ENCODE results near the gene ROPN1.
"Not testable (repeated sequence)": the region's sequence is repeated elsewhere in the genome, so short reads cannot be mapped to it uniquely, and the experiment has no call there.

The ROPN1 gene

DNA sequence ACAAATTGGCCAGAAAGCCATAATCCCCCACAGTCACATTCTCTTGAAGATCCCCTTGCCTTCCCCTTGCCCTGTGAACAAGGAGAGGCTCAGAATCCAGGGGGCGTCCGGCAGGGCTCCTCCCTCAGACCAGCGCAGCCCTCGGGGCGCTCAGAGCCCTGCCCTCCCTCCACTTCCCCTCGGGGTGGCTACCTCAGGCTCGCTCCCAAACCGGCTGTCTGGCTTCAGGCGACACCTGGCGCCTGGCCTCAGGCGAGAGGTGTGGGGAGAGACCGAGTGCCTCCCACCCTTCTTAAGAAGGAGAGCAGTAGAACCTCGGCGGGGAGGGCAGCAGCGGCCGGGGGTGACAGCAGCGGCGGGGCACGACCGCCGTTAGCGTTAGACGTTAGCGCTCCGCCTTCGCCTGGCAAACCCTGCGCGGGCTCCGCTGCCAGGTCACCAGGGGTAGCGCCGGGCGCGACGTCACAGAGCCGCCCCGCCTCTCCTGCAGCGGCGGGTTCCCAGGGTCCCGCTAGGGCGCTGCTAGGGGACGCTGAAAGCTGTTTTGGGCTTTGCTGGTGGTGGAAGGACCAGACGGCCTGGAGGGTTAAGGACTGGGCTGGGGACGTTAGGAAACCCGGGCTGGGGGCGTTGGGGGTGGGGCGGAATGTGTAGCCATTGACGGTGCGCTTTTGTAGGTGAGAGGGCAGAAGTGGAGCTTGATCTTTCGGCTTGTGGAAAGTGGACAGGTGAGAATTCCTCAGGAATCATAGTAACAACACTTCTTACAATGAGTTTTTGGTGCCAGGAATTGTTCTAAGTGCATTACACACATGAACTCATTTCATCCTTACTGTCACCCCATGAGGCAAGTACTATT, at the start of gene ROPN1:
Gene ROPN1 (minus strand): TSS at position 395 of the 859 bp plus-strand sequence. CDS start 11,643 bp downstream, outside the sequence.
- in situ Hi-C loops (cut with MboI; ENCODE audit: low sequenced_read_pairs, unreplicated experiment); DNase-seq (ENCODE audit: low spot score): not testable (repeated sequence)

DNA sequence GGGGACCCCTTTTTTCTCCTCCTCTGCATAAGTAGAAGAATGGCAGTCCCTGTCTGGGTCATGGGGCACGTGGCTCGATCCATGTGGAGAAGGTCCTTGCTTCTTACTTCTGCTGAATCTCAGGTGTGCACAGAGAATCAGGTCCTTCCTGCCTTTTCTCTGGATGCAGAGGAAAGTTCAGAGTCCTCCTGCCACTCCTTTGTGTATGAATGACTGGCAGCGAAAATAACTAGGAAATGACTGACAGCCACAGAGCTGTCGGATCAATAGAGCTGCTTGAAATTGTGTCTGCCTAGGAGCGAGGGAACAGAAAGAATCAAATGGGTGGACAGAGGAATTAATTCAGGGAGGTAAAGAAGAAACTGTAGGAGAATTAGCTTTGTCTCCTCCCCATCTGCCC, 49.6 kb upstream of the ROPN1 start:
- in situ Hi-C loops (cut with MboI; ENCODE audit: low sequenced_read_pairs, unreplicated experiment), result no loop called here
- TF ChIP-seq, protein P1, sequence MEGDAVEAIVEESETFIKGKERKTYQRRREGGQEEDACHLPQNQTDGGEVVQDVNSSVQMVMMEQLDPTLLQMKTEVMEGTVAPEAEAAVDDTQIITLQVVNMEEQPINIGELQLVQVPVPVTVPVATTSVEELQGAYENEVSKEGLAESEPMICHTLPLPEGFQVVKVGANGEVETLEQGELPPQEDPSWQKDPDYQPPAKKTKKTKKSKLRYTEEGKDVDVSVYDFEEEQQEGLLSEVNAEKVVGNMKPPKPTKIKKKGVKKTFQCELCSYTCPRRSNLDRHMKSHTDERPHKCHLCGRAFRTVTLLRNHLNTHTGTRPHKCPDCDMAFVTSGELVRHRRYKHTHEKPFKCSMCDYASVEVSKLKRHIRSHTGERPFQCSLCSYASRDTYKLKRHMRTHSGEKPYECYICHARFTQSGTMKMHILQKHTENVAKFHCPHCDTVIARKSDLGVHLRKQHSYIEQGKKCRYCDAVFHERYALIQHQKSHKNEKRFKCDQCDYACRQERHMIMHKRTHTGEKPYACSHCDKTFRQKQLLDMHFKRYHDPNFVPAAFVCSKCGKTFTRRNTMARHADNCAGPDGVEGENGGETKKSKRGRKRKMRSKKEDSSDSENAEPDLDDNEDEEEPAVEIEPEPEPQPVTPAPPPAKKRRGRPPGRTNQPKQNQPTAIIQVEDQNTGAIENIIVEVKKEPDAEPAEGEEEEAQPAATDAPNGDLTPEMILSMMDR (IDR thresholded peaks at IDR 0.05; ENCODE audit: borderline replicate concordance, control extremely low read depth, extremely low read depth, insufficient read depth, missing control alignments), result no peak
- DNase-seq (ENCODE audit: low spot score), result no peak

DNA sequence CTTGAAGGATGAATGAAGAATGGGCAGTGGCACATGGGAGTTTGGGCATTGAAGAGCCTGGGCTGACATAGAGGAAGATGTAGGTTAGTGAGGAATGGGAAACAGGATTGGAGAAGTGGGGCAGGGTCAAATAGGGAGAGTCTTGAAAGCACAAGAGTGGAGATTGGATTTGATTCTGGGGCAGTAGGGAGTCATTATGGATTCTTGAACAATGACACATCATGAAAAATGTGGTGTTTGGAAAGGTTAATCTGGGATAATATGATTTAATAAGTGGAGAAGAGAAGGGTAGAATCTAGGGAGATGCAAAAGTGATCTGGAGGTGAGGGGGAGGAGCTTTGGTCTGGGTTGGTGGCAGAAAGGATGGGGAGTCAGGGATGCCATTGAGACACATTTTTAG, 45.4 kb upstream of the ROPN1 start:
- no peak for DNase-seq (ENCODE audit: low spot score)
- in situ Hi-C loops (cut with MboI; ENCODE audit: low sequenced_read_pairs, unreplicated experiment), result no loop called here
- TF ChIP-seq, protein P1 (IDR thresholded peaks at IDR 0.05; ENCODE audit: borderline replicate concordance, control extremely low read depth, extremely low read depth, insufficient read depth, missing control alignments), result no peak

DNA sequence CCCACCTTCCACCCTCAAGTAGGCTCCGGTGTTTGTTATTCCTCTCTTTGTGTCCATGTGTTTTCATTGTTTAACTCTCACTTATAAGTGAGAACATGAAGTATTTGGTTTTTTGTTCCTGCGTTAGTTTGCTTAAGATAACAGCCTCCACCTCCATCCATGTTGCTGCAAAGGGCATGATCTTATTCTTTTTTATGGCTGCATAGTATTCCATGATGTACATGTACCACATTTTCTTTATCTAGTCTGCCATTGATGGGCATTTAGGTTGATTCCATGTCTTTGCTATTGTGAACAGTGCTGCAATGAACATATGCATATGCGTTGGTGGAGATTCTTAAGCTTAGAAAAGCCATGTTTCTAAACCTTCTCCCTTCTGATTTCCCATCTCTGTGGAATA, 44.3 kb upstream of the ROPN1 start:
- in situ Hi-C loops (cut with MboI; ENCODE audit: low sequenced_read_pairs, unreplicated experiment); DNase-seq (ENCODE audit: low spot score): not testable (repeated sequence)

DNA sequence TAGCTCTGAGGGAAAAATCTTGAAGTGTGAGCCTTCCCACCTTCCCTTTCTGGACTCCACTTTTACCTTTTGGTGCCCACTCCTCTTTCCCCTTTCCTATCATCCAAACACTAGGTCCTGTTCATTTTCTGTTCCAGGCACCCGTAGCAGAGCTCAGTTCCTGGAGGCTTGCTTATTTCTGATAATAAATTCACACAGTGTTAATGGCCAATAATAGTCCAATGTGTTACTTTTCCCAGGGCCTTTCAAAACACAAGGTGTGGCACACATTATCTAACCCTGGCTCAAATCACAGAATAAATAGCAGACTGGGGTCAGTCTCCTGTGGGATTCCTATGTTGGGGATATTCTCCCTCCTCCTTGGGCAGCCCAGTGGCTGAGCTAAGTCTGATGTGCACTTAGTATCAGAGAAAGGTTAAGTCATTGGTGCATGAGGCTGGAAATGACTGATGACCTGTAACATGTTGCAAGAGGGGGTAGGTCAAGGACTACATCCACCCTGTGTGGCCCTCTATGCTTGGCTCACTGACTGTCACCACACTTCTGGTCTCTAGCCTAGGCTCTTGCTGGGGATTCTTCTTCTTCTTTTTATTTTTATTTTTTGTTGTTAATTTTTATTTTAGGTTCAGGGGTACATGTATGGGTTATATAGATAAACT, 43.7 kb upstream of the ROPN1 start:
- TF ChIP-seq, protein P1 (IDR thresholded peaks at IDR 0.05; ENCODE audit: borderline replicate concordance, control extremely low read depth, extremely low read depth, insufficient read depth, missing control alignments), result no peak
- in situ Hi-C loops (cut with MboI; ENCODE audit: low sequenced_read_pairs, unreplicated experiment), result no loop called here
- no peak for DNase-seq (ENCODE audit: low spot score)

DNA sequence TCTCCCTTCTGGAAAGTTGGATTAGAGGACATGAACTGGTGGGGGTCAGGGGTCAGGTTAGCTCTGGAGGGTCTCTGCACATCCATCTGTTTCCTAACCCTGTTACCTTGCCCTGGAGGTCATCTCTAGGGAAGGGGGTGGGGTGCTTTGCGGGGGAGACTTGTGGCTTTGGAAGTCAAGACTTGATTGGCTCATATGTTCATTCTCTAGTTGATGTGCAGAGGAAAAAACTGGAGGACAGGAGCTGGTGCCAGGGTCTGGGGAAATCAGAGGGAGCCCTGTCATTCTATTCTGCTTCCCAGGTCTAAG, 42.9 kb upstream of the ROPN1 start:
- no peak for DNase-seq (ENCODE audit: low spot score)
- TF ChIP-seq, protein P1 (IDR thresholded peaks at IDR 0.05; ENCODE audit: borderline replicate concordance, control extremely low read depth, extremely low read depth, insufficient read depth, missing control alignments), result no peak
- in situ Hi-C loops (cut with MboI; ENCODE audit: low sequenced_read_pairs, unreplicated experiment), result no loop called here

DNA sequence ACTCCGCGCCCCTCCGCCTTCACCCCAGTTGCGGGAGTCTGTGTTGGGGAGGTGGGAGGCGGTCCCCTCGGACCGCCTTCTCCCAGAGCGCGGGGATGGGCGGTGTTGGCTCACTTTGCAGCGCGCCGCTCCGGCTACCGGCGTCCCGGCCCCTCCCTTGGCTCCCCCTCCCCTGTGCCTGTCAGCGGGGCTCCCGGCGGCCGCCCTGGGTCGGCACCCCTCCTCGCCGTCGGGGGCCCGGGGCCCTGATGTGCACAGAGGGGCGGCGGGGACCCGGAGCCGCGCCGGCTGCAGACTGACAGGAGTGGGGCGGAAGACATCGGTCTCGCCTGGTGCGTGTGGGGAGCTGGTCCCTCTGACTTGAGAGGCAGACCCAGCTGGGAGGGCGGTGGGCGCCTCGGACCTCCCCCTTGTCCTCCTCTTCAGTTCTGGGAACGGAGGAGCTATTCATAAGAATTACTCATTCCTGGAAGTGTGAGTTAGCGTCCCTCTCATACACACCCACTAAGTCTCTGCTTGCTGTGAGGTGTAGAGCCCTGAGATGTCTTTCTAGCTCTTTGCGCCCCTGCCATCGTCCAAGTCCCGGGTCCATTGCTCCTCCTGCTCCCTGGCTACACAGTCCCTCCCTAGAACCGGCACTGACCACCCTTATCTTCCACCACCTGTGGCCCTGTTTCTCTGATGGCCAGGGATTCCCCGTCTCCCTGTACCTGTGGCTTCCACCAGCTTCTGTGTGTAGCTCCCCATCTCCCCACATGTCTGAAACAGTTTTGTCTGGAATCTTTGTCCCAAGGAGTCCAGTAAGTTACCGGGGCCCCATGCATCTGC, 42.3 kb upstream of the ROPN1 start:
- in situ Hi-C loops (cut with MboI; ENCODE audit: low sequenced_read_pairs, unreplicated experiment), result no loop called here
- DNase-seq (ENCODE audit: low spot score), result peak; percentile 24
- TF ChIP-seq, protein P1 (IDR thresholded peaks at IDR 0.05; ENCODE audit: borderline replicate concordance, control extremely low read depth, extremely low read depth, insufficient read depth, missing control alignments), result no peak

Measured in GM13976 (cell line).